Epithelial cell of proximal tubule (primary cell): Measurements from ENCODE around the gene GPR142. TPM values are rescaled to one million over a fixed set of nuclear protein-coding genes. Genes with fewer than 3 reads are reported as not detected.

Experiments
- DNase-seq: peaks from one replicate; pipeline ENCODE4 v3.0.0-alpha.2; 2011; ENCODE audit warnings: low read depth
- H3K4me3 ChIP-seq: 2 replicates; pipeline ENCODE4 v1.5.1; 2011; ENCODE audit warnings: low read depth, mild to moderate bottlenecking, low read length
- total RNA-seq: library from RNA; depleted of rRNA; stranded (reverse); fragments of >200 nt; gene quantifications from 2 replicates; pipeline ENCODE4 v1.2.3, GENCODE V29; 2015
- TF ChIP-seq, protein P1 (sequence below): conservative IDR thresholded peaks from 2 replicates; pipeline ENCODE4 v1.5.1; 2012; ENCODE audit warnings: low read depth, mild to moderate bottlenecking, low read length

The GPR142 gene
- total RNA-seq, 1 donor from 2014 or later = not detected

DNA sequence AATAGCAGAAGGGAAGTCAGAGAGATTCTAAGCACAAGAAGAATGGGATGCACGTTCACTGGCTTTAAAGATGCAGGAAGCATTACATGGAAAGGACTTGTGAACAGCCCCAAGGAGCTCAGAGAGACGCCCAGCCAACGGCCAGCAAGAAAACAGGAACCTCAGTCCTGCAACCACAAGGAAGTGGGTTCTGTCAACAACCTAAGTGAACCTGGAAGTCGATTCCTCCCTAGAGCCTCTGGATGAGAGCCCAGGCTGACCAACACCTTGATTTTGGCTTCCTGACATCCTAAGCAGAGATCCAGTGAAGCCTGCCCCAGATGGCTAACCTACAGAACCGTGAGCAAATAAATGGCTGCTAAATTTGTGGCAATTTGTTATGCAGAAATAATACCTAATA is 24.5 kb downstream of the GPR142 start:
- no peak overlapping the region for H3K4me3 ChIP-seq
- DNase-seq = no peak
- TF ChIP-seq, protein P1, sequence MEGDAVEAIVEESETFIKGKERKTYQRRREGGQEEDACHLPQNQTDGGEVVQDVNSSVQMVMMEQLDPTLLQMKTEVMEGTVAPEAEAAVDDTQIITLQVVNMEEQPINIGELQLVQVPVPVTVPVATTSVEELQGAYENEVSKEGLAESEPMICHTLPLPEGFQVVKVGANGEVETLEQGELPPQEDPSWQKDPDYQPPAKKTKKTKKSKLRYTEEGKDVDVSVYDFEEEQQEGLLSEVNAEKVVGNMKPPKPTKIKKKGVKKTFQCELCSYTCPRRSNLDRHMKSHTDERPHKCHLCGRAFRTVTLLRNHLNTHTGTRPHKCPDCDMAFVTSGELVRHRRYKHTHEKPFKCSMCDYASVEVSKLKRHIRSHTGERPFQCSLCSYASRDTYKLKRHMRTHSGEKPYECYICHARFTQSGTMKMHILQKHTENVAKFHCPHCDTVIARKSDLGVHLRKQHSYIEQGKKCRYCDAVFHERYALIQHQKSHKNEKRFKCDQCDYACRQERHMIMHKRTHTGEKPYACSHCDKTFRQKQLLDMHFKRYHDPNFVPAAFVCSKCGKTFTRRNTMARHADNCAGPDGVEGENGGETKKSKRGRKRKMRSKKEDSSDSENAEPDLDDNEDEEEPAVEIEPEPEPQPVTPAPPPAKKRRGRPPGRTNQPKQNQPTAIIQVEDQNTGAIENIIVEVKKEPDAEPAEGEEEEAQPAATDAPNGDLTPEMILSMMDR = no peak

DNA sequence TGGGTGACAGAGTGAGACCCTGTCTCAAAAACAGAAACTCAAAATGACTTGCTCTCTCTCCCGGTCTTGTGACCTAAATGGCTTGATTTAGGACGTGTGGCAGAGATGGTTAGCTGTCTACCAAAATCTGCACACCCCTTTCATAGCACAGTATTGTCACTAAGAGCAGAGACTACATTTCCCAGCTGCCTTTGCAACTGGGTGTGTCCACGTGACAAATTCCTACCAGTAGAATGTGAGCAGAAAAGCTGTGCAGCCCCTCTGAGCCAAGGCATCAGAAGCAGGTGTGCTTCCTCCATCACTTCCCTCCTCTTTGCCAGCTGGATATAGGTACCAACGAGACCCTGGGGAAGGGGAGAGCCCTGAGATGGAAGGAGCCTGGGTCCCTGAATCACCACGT is 25.5 kb downstream of the GPR142 start:
- TF ChIP-seq, protein P1 = no peak
- no peak for DNase-seq
- no peak overlapping the region for H3K4me3 ChIP-seq

DNA sequence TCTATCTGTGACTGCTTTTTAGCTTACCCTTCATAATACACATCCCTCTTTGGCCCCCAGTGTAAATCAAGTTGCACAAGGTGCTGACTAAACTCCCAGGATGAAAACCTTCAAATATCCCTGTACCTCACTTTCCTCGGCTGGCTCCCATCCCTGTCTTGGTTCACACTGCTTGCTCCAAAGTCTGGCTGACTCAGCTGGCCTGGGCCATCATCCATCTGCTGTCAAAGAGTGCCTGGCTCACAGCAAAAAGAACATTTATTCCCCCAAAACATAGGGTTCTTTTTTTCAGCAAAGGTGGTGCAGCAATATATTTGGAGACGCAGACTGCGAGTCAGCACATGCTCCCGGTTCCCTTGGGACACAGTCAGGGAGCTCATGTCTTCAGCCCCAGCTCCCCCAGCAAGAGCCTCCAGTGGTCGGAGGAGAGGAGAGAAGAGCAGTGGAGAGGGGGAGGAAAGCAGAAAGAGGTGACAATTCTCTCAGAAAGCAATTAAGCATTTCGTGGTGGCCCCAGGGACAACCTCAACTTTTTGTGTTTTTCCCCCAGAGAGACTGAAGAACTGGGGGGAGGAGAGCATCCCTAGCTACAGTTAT is 26.1 kb downstream of the GPR142 start:
- DNase-seq = no peak
- TF ChIP-seq, protein P1 = no peak
- H3K4me3 ChIP-seq = no peak overlapping the region

DNA sequence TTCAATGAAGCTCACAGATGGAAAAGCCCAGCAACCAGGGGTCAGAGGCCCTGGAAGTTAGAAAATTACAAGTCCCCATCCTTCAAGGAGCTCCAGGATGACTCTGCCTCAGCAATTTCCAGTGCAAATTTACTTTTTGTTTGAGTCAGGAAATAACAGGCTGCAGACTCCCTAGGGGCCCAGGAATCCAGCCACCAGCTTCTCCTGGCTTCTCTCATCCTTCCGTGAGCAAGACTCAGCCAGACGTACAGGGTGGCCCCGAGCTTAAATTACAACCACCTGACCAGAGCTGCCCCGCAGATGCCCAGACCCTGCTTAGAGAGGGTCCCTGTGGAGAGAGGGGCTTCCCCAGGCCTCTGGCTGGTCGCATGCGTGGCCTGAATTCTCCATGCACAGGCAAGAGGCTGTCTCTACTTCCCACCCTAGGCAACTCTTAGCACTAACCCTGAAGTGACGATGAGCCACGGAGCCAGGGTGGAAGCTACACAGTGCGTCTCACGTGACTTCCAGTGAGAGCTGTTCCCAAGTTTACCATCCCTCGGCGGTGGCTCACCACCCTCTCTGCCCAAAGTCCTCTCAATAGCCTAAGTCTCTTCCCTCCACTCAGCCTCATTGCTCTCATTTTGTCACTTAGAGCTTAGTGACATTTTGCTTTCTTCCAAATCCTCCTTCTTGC is 27.1 kb downstream of the GPR142 start:
- H3K4me3 ChIP-seq = no peak overlapping the region
- TF ChIP-seq, protein P1 = no peak
- no peak for DNase-seq

DNA sequence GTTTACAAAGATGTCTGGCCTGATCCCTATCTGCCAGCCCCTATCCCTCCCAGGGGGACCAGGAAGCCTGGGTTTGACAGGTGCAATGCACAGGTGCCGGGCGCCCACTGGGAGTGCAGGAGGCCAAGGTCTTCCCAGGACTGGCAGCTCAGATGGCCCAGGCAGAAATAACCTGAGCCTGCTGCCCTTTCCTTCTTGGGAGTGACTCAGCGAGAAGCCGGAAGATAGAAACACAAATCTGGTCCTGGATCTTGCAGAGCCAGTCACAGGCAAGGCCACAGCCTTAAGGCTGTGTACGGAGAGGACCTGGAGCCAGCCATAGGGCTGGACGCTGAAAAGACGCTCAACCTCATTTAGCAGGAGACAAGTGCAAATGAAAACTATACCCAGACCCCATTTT is 27.7 kb downstream of the GPR142 start:
- no peak overlapping the region for H3K4me3 ChIP-seq
- TF ChIP-seq, protein P1 = no peak
- DNase-seq = no peak

DNA sequence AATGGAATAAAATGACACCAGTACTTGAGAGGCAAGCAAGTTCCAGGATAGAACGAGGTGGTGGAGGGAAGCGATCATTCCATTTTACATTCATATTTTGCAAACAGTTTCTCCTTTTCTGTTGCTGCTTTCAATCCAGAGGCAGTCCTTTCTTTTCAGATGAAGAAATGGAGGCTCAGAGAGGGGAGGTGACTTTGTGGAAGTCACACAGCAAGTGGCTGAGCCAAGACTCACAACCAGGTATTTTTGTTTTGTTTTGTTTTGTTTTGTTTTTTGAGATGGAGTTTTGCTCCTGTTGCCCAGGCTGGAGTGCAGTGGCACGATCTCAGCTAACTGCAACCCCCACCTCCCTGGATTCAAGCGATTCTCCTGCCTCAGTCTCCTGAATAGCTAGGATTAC is 29.3 kb downstream of the GPR142 start:
- DNase-seq = no peak
- TF ChIP-seq, protein P1 = no peak
- H3K4me3 ChIP-seq = no peak overlapping the region

DNA sequence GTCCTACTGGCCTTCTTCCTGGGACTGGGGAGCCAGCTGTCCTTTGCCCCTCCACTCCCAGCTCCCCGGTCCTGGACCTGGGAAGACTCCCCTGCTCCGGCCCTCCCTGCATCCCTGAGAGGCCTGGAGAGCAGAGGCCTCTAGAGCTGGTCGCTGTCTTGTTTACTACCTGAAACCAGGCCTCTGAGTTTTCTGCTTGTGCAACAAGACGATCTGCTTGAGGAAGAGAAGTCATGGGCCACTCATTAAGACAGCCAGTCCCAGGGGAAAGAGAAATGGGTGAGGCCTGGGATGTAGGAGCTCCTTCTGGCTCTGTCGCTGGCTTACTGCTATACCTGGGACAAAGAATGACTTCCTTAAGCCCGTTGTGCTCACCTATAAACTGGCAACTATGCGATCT is 34.7 kb downstream of the GPR142 start:
- no peak overlapping the region for H3K4me3 ChIP-seq
- no peak for DNase-seq
- TF ChIP-seq, protein P1 = no peak
